GM12878 (cell line): Measurements from ENCODE around the gene SPARC. TPM values are rescaled to one million over a fixed set of nuclear protein-coding genes. Genes with fewer than 3 reads are reported as not detected.

Experiments used
- ASH2L ChIP-seq: fragments of 300-600, 200-600 bp; sonication (generic); IDR thresholded peaks from 2 replicates; pipeline ENCODE4 v1.6.1; 2017; ENCODE audit warnings: low read depth, mild to moderate bottlenecking, borderline replicate concordance
- ATF7 ChIP-seq: fragments of 450-650 bp; IDR thresholded peaks from 2 replicates; pipeline ENCODE4 v1.6.1; 2016; ENCODE audit warnings: low read depth, mild to moderate bottlenecking
- DPF2 ChIP-seq: fragments of 450-650 bp; IDR thresholded peaks from 2 replicates; pipeline ENCODE4 v1.6.1; 2017; ENCODE audit warnings: mild to moderate bottlenecking
- ELK1 ChIP-seq: IDR thresholded peaks from 2 replicates; pipeline ENCODE4 v1.6.1; 2012; ENCODE audit warnings: low read depth, low read length, improper control_type of control experiment
- FOXM1 ChIP-seq: IDR thresholded peaks from 2 replicates; pipeline ENCODE4 v1.6.1; 2012; ENCODE audit warnings: low read depth, mild to moderate bottlenecking, inconsistent platforms, low read length, moderate library complexity
- IKZF2 ChIP-seq, 2 experiments: fragments of 450-650 bp; IDR thresholded peaks; 2 replicates each; pipeline ENCODE4 v1.6.1; 2017; ENCODE audit warnings: mild to moderate bottlenecking in 2 of 2, moderate library complexity in 2 of 2
- MEF2A ChIP-seq: IDR thresholded peaks from 2 replicates; pipeline ENCODE4 v1.6.1; 2011; ENCODE audit warnings: low read depth, mild to moderate bottlenecking, low read length, moderate library complexity; ENCODE audit not compliant: insufficient read depth
- NBN ChIP-seq: fragments of 450-650 bp; IDR thresholded peaks from 2 replicates; pipeline ENCODE4 v1.6.1; 2016
- NFIC ChIP-seq: IDR thresholded peaks from 2 replicates; pipeline ENCODE4 v1.6.1; 2012; ENCODE audit warnings: low read depth, mild to moderate bottlenecking, inconsistent platforms, low read length, moderate library complexity
- PAX8 ChIP-seq: fragments of 450-650 bp; IDR thresholded peaks from 2 replicates; pipeline ENCODE4 v1.6.1; 2017; ENCODE audit warnings: mild to moderate bottlenecking, moderate library complexity
- PML ChIP-seq: IDR thresholded peaks from 2 replicates; pipeline ENCODE4 v1.6.1; 2012; ENCODE audit warnings: low read length, inconsistent platforms
- POLR2AphosphoS5 ChIP-seq: IDR thresholded peaks from 2 replicates; pipeline ENCODE4 v1.6.1; 2011; ENCODE audit warnings: mild to moderate bottlenecking, low read length, inconsistent platforms
- RAD21 ChIP-seq: IDR thresholded peaks from 2 replicates; pipeline ENCODE4 v1.6.1; 2011; ENCODE audit warnings: mild to moderate bottlenecking, low read depth, low read length, moderate library complexity; ENCODE audit not compliant: insufficient read depth
- RELA ChIP-seq: fragments of 450-650 bp; IDR thresholded peaks from 2 replicates; pipeline ENCODE4 v1.8.0; 2014; ENCODE audit warnings: borderline replicate concordance; ENCODE audit not compliant: partially characterized antibody
- RUNX3 ChIP-seq: IDR thresholded peaks from 2 replicates; pipeline ENCODE4 v1.6.1; 2012; ENCODE audit warnings: low read length, inconsistent platforms
- SMC3 ChIP-seq: IDR thresholded peaks from 2 replicates; pipeline ENCODE4 v1.6.1; 2011; ENCODE audit warnings: low read length, improper control_type of control experiment, borderline replicate concordance
- SUZ12 ChIP-seq: fragments of 200-600 bp; sonication (generic); IDR thresholded peaks from one replicate; pipeline ENCODE4 v1.6.1; 2018; ENCODE audit warnings: antibody characterized with exemption, mild to moderate bottlenecking; ENCODE audit not compliant: unreplicated experiment
- TARDBP ChIP-seq: IDR thresholded peaks from 2 replicates; pipeline ENCODE4 v1.6.1; 2016; ENCODE audit warnings: borderline replicate concordance
- ZBTB33 ChIP-seq: fragments of 450-650 bp; IDR thresholded peaks from 2 replicates; pipeline ENCODE4 v1.6.1; 2017; ENCODE audit warnings: mild to moderate bottlenecking
- ZNF217 ChIP-seq: fragments of 450-650 bp; IDR thresholded peaks from 2 replicates; pipeline ENCODE4 v1.6.1; 2017; ENCODE audit warnings: antibody characterized with exemption, mild to moderate bottlenecking
- polyA plus RNA-seq, 11 experiments: library from polyadenylated mRNA; depleted of rRNA in 4 of 11; unstranded in 6 of 11; stranded (reverse) in 5 of 11; fragments of >200 nt; fragmentation: Nextera tagmentation in 4 of 11; fragmentation: Illumina TruSeq in 1 of 11; extraction: Ambion mirVana in 4 of 11; extraction: Trizol in 1 of 11; gene quantifications; 1 replicate in 1 of 11; 2 replicates in 10 of 11; pipeline versions ENCODE4 v1.2.1 to v1.2.3, GENCODE V29; 2011 to 2016; ENCODE audit warnings: inconsistent platforms in 2 of 11, missing spikeins in 2 of 11, low read depth in 1 of 11
- total RNA-seq, 4 experiments: library from RNA; depleted of rRNA in 3 of 4; stranded (reverse); fragments of >200 nt in 3 of 4; fragmentation: Illumina TruSeq in 1 of 4; extraction: Trizol in 1 of 4; gene quantifications; 2 replicates each; pipeline versions ENCODE4 v1.2.1 to v1.2.3, GENCODE V29; 2013 to 2021
- TF ChIP-seq, protein P1 (sequence below): fragments of 450-650 bp; IDR thresholded peaks from 2 replicates; pipeline ENCODE4 v1.6.1; 2017; ENCODE audit warnings: mild to moderate bottlenecking, moderate library complexity
- TF ChIP-seq, protein P2 (sequence below): fragments of 450-650 bp; IDR thresholded peaks from 2 replicates; pipeline ENCODE4 v1.6.1; 2016; ENCODE audit warnings: mild to moderate bottlenecking

SPARC gene
- total and polyA plus RNA-seq, 10 of the 15 experiments (the other 5 are each of a cell fraction or from before 2014, with no cell fraction given): 29.6 to 154 (median 57.0) TPM

- peak; percentile 64 for TF ChIP-seq MEF2A
- peak; percentile 44 for TF ChIP-seq RUNX3
- TF ChIP-seq RAD21: peak; percentile 2; the same call in 1 of the 2 replicates
- TF ChIP-seq PAX8: no peak
- TF ChIP-seq NFIC: peak; percentile 63; the same call in 1 of the 2 replicates
- peak; percentile 50; the same call in 1 of the 2 replicates for TF ChIP-seq ZNF217
- peak; percentile 89 for TF ChIP-seq NBN
- peak; percentile 70; the same call in 1 of the 2 replicates for TF ChIP-seq ASH2L
- peak; percentile 52 to 61 for TF ChIP-seq IKZF2 (IDR thresholded peaks at IDR 0.05)
- TF ChIP-seq DPF2: peak; percentile 35; the same call in 1 of the 2 replicates
- TF ChIP-seq ELK1: no peak
- TF ChIP-seq POLR2AphosphoS5: peak; percentile 33
- peak; percentile 70 for TF ChIP-seq ATF7
- TF ChIP-seq SUZ12: no peak
- TF ChIP-seq FOXM1: peak; percentile 71
- peak; percentile 44 for TF ChIP-seq RELA
- no peak for TF ChIP-seq ZBTB33
- TF ChIP-seq, protein P1, sequence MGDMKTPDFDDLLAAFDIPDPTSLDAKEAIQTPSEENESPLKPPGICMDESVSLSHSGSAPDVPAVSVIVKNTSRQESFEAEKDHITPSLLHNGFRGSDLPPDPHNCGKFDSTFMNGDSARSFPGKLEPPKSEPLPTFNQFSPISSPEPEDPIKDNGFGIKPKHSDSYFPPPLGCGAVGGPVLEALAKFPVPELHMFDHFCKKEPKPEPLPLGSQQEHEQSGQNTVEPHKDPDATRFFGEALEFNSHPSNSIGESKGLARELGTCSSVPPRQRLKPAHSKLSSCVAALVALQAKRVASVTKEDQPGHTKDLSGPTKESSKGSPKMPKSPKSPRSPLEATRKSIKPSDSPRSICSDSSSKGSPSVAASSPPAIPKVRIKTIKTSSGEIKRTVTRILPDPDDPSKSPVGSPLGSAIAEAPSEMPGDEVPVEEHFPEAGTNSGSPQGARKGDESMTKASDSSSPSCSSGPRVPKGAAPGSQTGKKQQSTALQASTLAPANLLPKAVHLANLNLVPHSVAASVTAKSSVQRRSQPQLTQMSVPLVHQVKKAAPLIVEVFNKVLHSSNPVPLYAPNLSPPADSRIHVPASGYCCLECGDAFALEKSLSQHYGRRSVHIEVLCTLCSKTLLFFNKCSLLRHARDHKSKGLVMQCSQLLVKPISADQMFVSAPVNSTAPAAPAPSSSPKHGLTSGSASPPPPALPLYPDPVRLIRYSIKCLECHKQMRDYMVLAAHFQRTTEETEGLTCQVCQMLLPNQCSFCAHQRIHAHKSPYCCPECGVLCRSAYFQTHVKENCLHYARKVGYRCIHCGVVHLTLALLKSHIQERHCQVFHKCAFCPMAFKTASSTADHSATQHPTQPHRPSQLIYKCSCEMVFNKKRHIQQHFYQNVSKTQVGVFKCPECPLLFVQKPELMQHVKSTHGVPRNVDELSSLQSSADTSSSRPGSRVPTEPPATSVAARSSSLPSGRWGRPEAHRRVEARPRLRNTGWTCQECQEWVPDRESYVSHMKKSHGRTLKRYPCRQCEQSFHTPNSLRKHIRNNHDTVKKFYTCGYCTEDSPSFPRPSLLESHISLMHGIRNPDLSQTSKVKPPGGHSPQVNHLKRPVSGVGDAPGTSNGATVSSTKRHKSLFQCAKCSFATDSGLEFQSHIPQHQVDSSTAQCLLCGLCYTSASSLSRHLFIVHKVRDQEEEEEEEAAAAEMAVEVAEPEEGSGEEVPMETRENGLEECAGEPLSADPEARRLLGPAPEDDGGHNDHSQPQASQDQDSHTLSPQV: no peak
- TF ChIP-seq TARDBP: 0 out of 2 replicates have a peak, but pooled peaks have one; percentile 40
- TF ChIP-seq, protein P2, sequence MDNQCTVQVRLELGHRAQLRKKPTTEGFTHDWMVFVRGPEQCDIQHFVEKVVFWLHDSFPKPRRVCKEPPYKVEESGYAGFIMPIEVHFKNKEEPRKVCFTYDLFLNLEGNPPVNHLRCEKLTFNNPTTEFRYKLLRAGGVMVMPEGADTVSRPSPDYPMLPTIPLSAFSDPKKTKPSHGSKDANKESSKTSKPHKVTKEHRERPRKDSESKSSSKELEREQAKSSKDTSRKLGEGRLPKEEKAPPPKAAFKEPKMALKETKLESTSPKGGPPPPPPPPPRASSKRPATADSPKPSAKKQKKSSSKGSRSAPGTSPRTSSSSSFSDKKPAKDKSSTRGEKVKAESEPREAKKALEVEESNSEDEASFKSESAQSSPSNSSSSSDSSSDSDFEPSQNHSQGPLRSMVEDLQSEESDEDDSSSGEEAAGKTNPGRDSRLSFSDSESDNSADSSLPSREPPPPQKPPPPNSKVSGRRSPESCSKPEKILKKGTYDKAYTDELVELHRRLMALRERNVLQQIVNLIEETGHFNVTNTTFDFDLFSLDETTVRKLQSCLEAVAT: peak; percentile 69
- 0 out of 2 replicates have a peak, but pooled peaks have one; percentile 13 for TF ChIP-seq SMC3
- 0 out of 2 replicates have a peak, but pooled peaks have one; percentile 28 for TF ChIP-seq PML
These were observed 34.5 kb upstream of the SPARC start (continued) for GRCh38 chr5:151721087-151721646.
